Right atrium auricular region (tissue), 2 donors: ENCODE results near the gene GALNT7. TPM values are rescaled to one million over a fixed set of nuclear protein-coding genes. Genes with fewer than 3 reads are reported as not detected.

Experiments
- DNase-seq: peaks from one replicate; pipeline ENCODE4 v3.0.0-alpha.2; 2019; ENCODE audit warnings: low spot score
- H3K27ac ChIP-seq, 2 donors: fragments of 200-600 bp; sonication (generic); 1 replicate in 1 of 2; 2 replicates in 1 of 2; pipeline ENCODE4 v1.5.1; 2016 to 2019
- H3K27me3 ChIP-seq, 2 donors: fragments of 200-600 bp; sonication (generic); one replicate each; pipeline versions ENCODE4 v1.5.1 to v1.6.0; 2017 to 2019
- H3K36me3 ChIP-seq: fragments of 200-600 bp; sonication (generic); one replicate; pipeline ENCODE4 v1.5.1; 2016
- H3K4me1 ChIP-seq, 2 donors: fragments of 200-600 bp; sonication (generic); one replicate each; pipeline versions ENCODE4 v1.5.1 to v1.6.0; 2017 to 2019
- H3K4me3 ChIP-seq, 2 donors: fragments of 200-600 bp; sonication (generic); 1 replicate in 1 of 2; 2 replicates in 1 of 2; pipeline ENCODE4 v1.5.1; 2017 to 2019; ENCODE audit warnings: mild to moderate bottlenecking in 1 of 2, moderate library complexity in 1 of 2
- H3K9me3 ChIP-seq, 2 donors: fragments of 200-600 bp; sonication (generic); one replicate each; pipeline ENCODE4 v1.5.1; 2019
- total RNA-seq, 2 donors: library from RNA; depleted of rRNA; stranded (reverse); fragments of >200 nt; gene quantifications; one replicate each; pipeline ENCODE4 v1.1.0, GENCODE V29; 2016
- TF ChIP-seq, protein P1 (sequence below), 2 donors: fragments of 200-600 bp; sonication (generic); IDR thresholded peaks; one replicate each; pipeline ENCODE4 v1.5.1; 2019; ENCODE audit warnings: antibody characterized with exemption in 2 of 2

Gene GALNT7
- total RNA-seq, 2 donors from 2014 or later: 5.4 to 6.5 TPM

DNA sequence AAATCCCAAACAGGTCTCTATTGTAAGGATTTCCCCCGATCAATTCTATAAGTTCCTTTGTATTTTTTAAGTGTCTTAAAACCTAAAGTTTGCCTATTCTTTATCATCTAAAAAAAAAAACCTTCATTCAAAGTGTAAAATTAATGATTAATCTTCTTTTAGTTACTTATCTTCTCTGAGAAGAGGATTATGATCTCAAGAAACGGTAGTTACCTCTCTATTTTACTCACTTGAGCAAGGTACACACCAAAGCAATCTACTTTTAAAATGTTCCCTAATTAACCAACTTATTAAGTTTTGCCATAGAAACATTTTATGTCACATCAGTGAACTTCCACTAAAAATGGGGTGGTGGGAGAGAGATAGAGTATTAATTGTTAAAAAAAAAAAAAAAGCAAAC is 15.2 kb upstream of the GALNT7 start:
- TF ChIP-seq, protein P1, sequence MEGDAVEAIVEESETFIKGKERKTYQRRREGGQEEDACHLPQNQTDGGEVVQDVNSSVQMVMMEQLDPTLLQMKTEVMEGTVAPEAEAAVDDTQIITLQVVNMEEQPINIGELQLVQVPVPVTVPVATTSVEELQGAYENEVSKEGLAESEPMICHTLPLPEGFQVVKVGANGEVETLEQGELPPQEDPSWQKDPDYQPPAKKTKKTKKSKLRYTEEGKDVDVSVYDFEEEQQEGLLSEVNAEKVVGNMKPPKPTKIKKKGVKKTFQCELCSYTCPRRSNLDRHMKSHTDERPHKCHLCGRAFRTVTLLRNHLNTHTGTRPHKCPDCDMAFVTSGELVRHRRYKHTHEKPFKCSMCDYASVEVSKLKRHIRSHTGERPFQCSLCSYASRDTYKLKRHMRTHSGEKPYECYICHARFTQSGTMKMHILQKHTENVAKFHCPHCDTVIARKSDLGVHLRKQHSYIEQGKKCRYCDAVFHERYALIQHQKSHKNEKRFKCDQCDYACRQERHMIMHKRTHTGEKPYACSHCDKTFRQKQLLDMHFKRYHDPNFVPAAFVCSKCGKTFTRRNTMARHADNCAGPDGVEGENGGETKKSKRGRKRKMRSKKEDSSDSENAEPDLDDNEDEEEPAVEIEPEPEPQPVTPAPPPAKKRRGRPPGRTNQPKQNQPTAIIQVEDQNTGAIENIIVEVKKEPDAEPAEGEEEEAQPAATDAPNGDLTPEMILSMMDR (IDR thresholded peaks at IDR 0.05): no peak
- Histone ChIP-seq H3K9me3 (no peaks in the 10 kb centered on the region), H3K4me1 (no peaks in the 10 kb centered on the region), H3K4me3 (no peak overlapping the region), H3K27ac (no peak overlapping the region), H3K27me3 (no peaks in the 10 kb centered on the region), H3K36me3 (no peaks in the 10 kb centered on the region)
- no peak for DNase-seq

DNA sequence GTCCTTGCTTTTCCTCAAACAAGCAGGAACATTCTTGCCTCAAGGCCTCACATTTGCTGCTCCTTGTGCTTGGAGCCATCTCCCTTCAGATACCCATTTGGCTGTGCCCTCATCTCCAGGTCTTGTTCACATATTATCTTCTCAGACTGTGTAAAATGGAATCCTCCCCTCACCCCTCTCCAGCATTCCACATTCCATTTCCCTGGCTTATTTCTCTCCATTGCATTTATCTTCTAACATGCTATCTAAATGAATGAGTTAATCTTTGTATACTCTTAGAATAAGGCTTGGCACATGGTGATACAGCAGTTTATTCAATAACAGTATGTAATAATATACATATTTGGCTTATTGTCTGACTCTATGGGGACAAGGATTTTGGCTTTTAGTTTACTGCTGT is 8.8 kb upstream of the GALNT7 start:
- DNase-seq: no peak
- Histone ChIP-seq H3K36me3 (no peaks in the 10 kb centered on the region), H3K27ac (no peak overlapping the region), H3K27me3 (no peaks in the 10 kb centered on the region), H3K4me3 (no peak overlapping the region), H3K9me3 (no peaks in the 10 kb centered on the region), H3K4me1 (no peaks in the 10 kb centered on the region)
- TF ChIP-seq, protein P1 (IDR thresholded peaks at IDR 0.05): no peak

DNA sequence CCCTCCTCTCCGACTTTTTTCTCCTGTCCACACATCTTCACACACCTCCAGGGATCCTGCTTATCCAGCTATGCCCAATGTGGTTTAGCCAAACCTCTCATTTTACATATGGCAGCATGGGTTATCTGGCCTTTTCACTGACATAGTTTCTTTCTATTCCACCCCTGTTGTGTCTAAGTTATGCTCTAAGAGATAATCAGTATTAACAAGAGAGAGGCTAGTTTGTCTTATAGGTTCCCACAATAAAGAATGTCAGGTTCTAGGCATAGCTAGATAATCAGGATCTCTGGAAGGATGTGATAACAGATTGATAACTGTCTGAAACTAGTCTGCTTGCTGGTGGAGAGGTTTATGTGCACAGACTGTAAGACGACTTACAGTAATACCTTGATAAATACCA is 7.7 kb upstream of the GALNT7 start:
- no peak for DNase-seq
- no peak overlapping the region for H3K27ac ChIP-seq
- TF ChIP-seq, protein P1 (IDR thresholded peaks at IDR 0.05): no peak
- H3K4me3 ChIP-seq: no peak overlapping the region
- H3K27me3 ChIP-seq: no peaks in the 10 kb centered on the region
- H3K4me1 ChIP-seq: no peaks in the 10 kb centered on the region
- H3K36me3 ChIP-seq: no peaks in the 10 kb centered on the region
- H3K9me3 ChIP-seq: no peaks in the 10 kb centered on the region

DNA sequence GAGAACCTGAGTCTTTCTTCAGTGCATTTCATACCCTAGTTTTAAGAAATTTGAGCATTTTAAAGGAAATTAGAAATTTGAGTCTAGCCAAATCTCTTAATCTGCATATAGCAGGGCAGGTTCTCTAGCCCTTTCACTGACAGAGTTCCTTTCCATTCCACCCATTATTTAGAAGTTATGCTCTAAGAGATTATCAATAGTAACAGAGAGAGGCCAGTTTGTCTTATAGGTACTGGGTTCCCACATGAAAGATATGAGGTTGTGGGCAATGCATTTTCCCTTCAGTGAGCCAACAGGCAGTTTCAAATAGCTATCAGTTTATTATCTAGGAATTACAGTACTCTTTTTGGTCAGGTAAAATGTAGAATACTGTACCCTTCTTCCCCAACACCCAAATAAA is 7.3 kb upstream of the GALNT7 start:
- no peaks in the 10 kb centered on the region for H3K36me3 ChIP-seq
- no peak for DNase-seq
- no peak overlapping the region for H3K4me3 ChIP-seq
- no peaks in the 10 kb centered on the region for H3K4me1 ChIP-seq
- TF ChIP-seq, protein P1 (IDR thresholded peaks at IDR 0.05): no peak
- H3K9me3 ChIP-seq: no peaks in the 10 kb centered on the region
- H3K27me3 ChIP-seq: no peaks in the 10 kb centered on the region
- no peak overlapping the region for H3K27ac ChIP-seq

DNA sequence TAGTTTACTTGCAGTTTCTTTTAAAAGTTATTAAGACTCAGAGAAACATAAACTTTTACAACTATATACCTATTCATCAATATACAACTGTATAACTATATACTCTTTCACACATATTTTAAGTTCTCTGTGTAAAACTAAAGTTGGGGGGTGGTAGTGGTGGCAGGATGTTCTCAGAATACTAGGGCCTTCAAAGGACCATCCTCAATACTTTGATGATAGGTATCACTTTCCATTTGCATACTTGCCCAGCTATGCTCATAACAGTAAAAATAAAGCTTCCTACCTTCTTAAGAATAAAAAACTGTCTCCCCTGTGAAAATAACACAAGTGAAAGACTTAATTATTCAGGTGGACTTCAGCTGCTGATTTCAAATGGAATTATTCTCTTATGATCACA is 2.9 kb upstream of the GALNT7 start:
- Histone ChIP-seq H3K27ac (no peak overlapping the region), H3K4me3 (no peak overlapping the region), H3K9me3 (no peaks in the 10 kb centered on the region), H3K4me1 (peaks cover 0 to 4% of the 10 kb centered on the region in 2 donors), H3K27me3 (no peaks in the 10 kb centered on the region), H3K36me3 (no peaks in the 10 kb centered on the region)
- TF ChIP-seq, protein P1 (IDR thresholded peaks at IDR 0.05): no peak
- DNase-seq: no peak

DNA sequence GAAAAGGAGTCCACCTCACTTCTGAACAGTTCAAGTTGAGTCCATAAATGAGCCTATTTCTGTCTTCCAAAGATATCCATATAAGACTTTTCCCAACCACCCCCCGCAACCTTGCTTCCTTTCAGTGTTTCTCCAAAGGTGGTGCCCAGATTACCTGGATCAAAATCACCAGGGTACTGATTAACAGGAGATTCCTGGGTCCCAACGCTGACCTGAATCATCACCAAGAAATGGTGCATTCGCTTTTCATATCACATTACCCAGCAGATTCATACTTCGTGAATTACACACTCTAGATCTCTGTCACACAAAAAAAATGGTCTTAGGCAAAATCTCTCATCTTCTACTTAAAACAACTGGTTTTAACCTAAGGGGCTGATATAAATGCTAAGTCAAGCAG is 2.1 kb upstream of the GALNT7 start:
- TF ChIP-seq, protein P1 (IDR thresholded peaks at IDR 0.05): no peak
- no peak for DNase-seq
- no peak overlapping the region for H3K27ac ChIP-seq
- H3K36me3 ChIP-seq: no peaks in the 10 kb centered on the region
- H3K4me1 ChIP-seq: peaks cover 0 to 4% of the 10 kb centered on the region in 2 donors
- H3K9me3 ChIP-seq: no peaks in the 10 kb centered on the region
- H3K27me3 ChIP-seq: no peaks in the 10 kb centered on the region
- H3K4me3 ChIP-seq: no peak overlapping the region
